HUES48 (cell line): ENCODE results near the gene DSC2.
A peak's percentile ranks its signal among the peaks of the same experiment; 100 is the strongest.
"Not testable (repeated sequence)": the region's sequence is repeated elsewhere in the genome, so short reads cannot be mapped to it uniquely, and the experiment has no call there.

ENCODE experiments used
- H3K27ac ChIP-seq: one replicate; pipeline ENCODE4 v1.7.0; 2013; ENCODE audit warnings: low read depth, low read length, inconsistent platforms
- H3K27me3 ChIP-seq: 2 replicates; pipeline ENCODE4 v1.6.1; 2013; ENCODE audit warnings: mild to moderate bottlenecking, low read length; ENCODE audit not compliant: control insufficient read depth, insufficient read depth
- H3K36me3 ChIP-seq: 2 replicates; pipeline ENCODE4 v1.6.1; 2013; ENCODE audit warnings: low read length; ENCODE audit not compliant: control insufficient read depth, insufficient read depth
- H3K4me1 ChIP-seq: 2 replicates; pipeline ENCODE4 v1.6.1; 2013; ENCODE audit warnings: mild to moderate bottlenecking, low read length; ENCODE audit not compliant: control insufficient read depth, insufficient read depth
- H3K4me3 ChIP-seq: 2 replicates; pipeline ENCODE4 v1.5.1; 2013; ENCODE audit warnings: mild to moderate bottlenecking, low read depth, low read length
- H3K9ac ChIP-seq: 2 replicates; pipeline ENCODE4 v1.6.1; 2013; ENCODE audit warnings: mild to moderate bottlenecking, low read depth, low read length, moderate library complexity
- H3K9me3 ChIP-seq: 2 replicates; pipeline ENCODE4 v1.6.1; 2013; ENCODE audit warnings: low read length; ENCODE audit not compliant: control insufficient read depth, insufficient read depth

Gene DSC2

GRCh38 chr18:31102025-31102684 lies at the start of gene DSC2:
DSC2 (minus strand) TSS chr18:31102421; CDS start chr18:31101971, 450 bp downstream.
- no peaks in the 10 kb centered on the region for H3K27me3 ChIP-seq
- H3K36me3 ChIP-seq, result no peaks in the 10 kb centered on the region
- H3K4me1 ChIP-seq, result peaks cover 21% of the 10 kb centered on the region
- H3K4me3 ChIP-seq, result peak within 1 kb of the TSS; percentile 92
- peak within 1 kb of the TSS; percentile 85 for H3K9ac ChIP-seq
- H3K9me3 ChIP-seq, result no peaks in the 10 kb centered on the region
- H3K27ac ChIP-seq, result peak within 1 kb of the TSS; percentile 98

- no peak overlapping the region for H3K9ac ChIP-seq
These were observed 47.1 kb upstream of the DSC2 start for GRCh38 chr18:31149351-31149750.

GRCh38 chr18:31148600-31148999 lies 46.4 kb upstream of the DSC2 start:
- Histone ChIP-seq H3K9me3 (no peaks in the 10 kb centered on the region), H3K4me1 (no peaks in the 10 kb centered on the region), H3K9ac (no peak overlapping the region), H3K27ac (no peak overlapping the region), H3K36me3 (no peaks in the 10 kb centered on the region), H3K27me3 (no peaks in the 10 kb centered on the region), H3K4me3 (no peak overlapping the region)

More at GRCh38 chr18:31149351-31149750, 47.1 kb upstream of the DSC2 start:
- Histone ChIP-seq H3K27ac (no peak overlapping the region), H3K36me3 (no peaks in the 10 kb centered on the region), H3K27me3 (no peaks in the 10 kb centered on the region), H3K4me3 (no peak overlapping the region), H3K4me1 (no peaks in the 10 kb centered on the region), H3K9me3 (no peaks in the 10 kb centered on the region)

GRCh38 chr18:31146809-31147208 lies 44.6 kb upstream of the DSC2 start:
- Histone ChIP-seq H3K36me3 (no peaks in the 10 kb centered on the region), H3K27ac (no peak overlapping the region), H3K4me1 (no peaks in the 10 kb centered on the region), H3K4me3 (no peak overlapping the region), H3K27me3 (no peaks in the 10 kb centered on the region), H3K9ac (no peak overlapping the region), H3K9me3 (no peaks in the 10 kb centered on the region)

- H3K27ac ChIP-seq, result no peak overlapping the region
- H3K9ac ChIP-seq, result no peak overlapping the region
- no peaks in the 10 kb centered on the region for H3K9me3 ChIP-seq
- H3K36me3 ChIP-seq, result no peaks in the 10 kb centered on the region
- H3K4me3 ChIP-seq, result no peak overlapping the region
- no peaks in the 10 kb centered on the region for H3K27me3 ChIP-seq
- no peaks in the 10 kb centered on the region for H3K4me1 ChIP-seq
These were observed 40.8 kb upstream of the DSC2 start for GRCh38 chr18:31143025-31143424.

GRCh38 chr18:31138709-31139108 lies 36.5 kb upstream of the DSC2 start:
- H3K9ac ChIP-seq, result no peak overlapping the region
- no peaks in the 10 kb centered on the region for H3K9me3 ChIP-seq
- no peak overlapping the region for H3K27ac ChIP-seq
- H3K36me3 ChIP-seq, result no peaks in the 10 kb centered on the region
- H3K4me3 ChIP-seq, result no peak overlapping the region
- H3K4me1 ChIP-seq, result no peaks in the 10 kb centered on the region
- no peaks in the 10 kb centered on the region for H3K27me3 ChIP-seq

GRCh38 chr18:31134988-31135529 lies 32.8 kb upstream of the DSC2 start:
- H3K4me3 ChIP-seq, result no peak overlapping the region
- H3K36me3 ChIP-seq, result no peaks in the 10 kb centered on the region
- no peak overlapping the region for H3K9ac ChIP-seq
- H3K27ac ChIP-seq, result no peak overlapping the region
- no peaks in the 10 kb centered on the region for H3K9me3 ChIP-seq
- H3K4me1 ChIP-seq, result no peaks in the 10 kb centered on the region
- H3K27me3 ChIP-seq, result no peaks in the 10 kb centered on the region

- Histone ChIP-seq H3K36me3 (no peaks in the 10 kb centered on the region), H3K4me1 (no peaks in the 10 kb centered on the region), H3K4me3 (no peak overlapping the region), H3K27me3 (no peaks in the 10 kb centered on the region), H3K27ac (no peak overlapping the region), H3K9me3 (no peaks in the 10 kb centered on the region), H3K9ac (no peak overlapping the region)
These were observed 27.3 kb upstream of the DSC2 start for GRCh38 chr18:31129398-31130115.

- H3K36me3 ChIP-seq, result no peaks in the 10 kb centered on the region
- no peak overlapping the region for H3K4me3 ChIP-seq
- no peaks in the 10 kb centered on the region for H3K27me3 ChIP-seq
- H3K4me1 ChIP-seq, result no peaks in the 10 kb centered on the region
- no peak overlapping the region for H3K9ac ChIP-seq
- no peaks in the 10 kb centered on the region for H3K9me3 ChIP-seq
- no peak overlapping the region for H3K27ac ChIP-seq
These were observed 23.7 kb upstream of the DSC2 start for GRCh38 chr18:31125878-31126277.

- not testable (repeated sequence) for H3K9ac ChIP-seq, H3K27ac ChIP-seq, H3K4me3 ChIP-seq, H3K36me3 ChIP-seq, H3K27me3 ChIP-seq, H3K9me3 ChIP-seq
- H3K4me1 ChIP-seq, result peaks cover 10% of the 10 kb centered on the region
These were observed 20.9 kb upstream of the DSC2 start for GRCh38 chr18:31123125-31123524.

- Histone ChIP-seq H3K27ac (no peak overlapping the region), H3K27me3 (no peaks in the 10 kb centered on the region), H3K4me1 (peaks cover 10% of the 10 kb centered on the region), H3K4me3 (no peak overlapping the region), H3K36me3 (no peaks in the 10 kb centered on the region), H3K9ac (no peak overlapping the region), H3K9me3 (no peaks in the 10 kb centered on the region)
These were observed 18.4 kb upstream of the DSC2 start for GRCh38 chr18:31120594-31120993.
